Transverse colon (tissue), 3 donors: ENCODE results near the gene B4GALT2.

Source experiments
- EP300 ChIP-seq: sonication (generic); formaldehyde crosslinking; IDR thresholded peaks from one replicate; pipeline ENCODE4 v1.6.1; 2017; ENCODE audit warnings: antibody characterized with exemption, low read depth
- POLR2A ChIP-seq: fragments of 450-650 bp; IDR thresholded peaks from one replicate; pipeline ENCODE4 v1.6.1; 2016; ENCODE audit warnings: antibody characterized with exemption, mild to moderate bottlenecking, moderate library complexity
- TF ChIP-seq, protein P1 (sequence below), 5 experiments: fragments of 200-600 bp in 3 of 5; fragments of 450-650 bp in 2 of 5; sonication (generic) in 3 of 5; IDR thresholded peaks; 1 replicate in 2 of 5; 2 replicates in 3 of 5; pipeline ENCODE4 v1.5.1; 2016 to 2017; ENCODE audit warnings: antibody characterized with exemption in 5 of 5, inconsistent platforms in 3 of 5, mild to moderate bottlenecking in 2 of 5, moderate library complexity in 1 of 5

DNA sequence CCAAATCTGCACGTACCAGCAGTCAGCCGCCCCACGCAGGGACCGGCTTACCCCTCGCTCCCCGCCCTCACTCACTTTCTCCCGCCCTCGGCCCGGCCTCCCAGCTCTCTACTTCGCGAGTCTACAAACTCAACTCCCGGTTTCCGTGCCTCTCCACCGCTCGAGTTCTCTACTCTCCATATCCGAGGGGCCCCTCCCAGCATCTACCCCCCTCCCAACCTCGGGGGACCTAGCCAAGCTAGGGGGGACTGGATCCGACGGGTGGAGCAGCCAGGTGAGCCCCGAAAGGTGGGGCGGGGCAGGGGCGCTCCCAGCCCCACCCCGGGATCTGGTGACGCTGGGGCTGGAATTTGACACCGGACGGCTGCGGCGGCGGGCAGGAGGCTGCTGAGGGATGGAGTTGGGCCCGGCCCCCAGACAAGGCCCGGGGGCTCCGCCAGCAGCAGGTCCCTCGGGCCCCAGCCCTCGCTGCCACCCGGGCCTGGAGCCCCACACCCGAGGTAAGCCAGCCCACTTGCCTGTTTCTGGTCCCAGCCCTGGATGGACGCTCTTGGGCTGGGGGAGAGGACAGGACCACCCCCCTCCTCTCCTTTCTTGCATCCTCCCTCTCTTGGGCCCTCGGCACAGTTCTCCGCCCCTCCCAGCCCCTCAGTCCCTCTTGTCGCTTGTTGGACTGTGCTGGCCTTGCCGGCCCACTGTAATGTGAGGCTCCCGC lies 45.5 kb upstream of the B4GALT2 start, which contains the start of gene ARTN:
- TF ChIP-seq POLR2A, result no peak
- TF ChIP-seq, protein P1, sequence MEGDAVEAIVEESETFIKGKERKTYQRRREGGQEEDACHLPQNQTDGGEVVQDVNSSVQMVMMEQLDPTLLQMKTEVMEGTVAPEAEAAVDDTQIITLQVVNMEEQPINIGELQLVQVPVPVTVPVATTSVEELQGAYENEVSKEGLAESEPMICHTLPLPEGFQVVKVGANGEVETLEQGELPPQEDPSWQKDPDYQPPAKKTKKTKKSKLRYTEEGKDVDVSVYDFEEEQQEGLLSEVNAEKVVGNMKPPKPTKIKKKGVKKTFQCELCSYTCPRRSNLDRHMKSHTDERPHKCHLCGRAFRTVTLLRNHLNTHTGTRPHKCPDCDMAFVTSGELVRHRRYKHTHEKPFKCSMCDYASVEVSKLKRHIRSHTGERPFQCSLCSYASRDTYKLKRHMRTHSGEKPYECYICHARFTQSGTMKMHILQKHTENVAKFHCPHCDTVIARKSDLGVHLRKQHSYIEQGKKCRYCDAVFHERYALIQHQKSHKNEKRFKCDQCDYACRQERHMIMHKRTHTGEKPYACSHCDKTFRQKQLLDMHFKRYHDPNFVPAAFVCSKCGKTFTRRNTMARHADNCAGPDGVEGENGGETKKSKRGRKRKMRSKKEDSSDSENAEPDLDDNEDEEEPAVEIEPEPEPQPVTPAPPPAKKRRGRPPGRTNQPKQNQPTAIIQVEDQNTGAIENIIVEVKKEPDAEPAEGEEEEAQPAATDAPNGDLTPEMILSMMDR (IDR thresholded peaks at IDR 0.05), result no peak
- no peak for TF ChIP-seq EP300
